Measurements from ENCODE around the gene APH1A.

DNA sequence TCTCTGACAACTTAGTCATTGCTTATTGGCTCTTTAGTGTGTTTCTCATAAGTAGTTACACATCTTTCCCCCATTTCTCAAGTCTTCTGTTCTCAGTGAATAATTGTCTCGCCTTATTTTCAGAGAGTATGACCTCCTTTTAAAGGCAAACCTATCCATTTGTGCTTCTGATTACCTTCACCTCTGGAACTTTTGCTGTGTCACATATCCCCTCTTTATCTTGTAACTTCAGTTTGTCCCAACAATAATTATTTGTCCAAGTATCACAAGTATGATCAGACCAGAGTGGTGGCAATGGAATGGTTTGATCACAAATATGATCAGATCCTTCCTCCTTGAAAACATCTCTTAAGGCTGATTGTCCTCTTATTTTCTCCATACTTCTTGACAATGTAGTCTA is 19.6 kb upstream of the APH1A start:
- TF ChIP-seq CTCF (IDR thresholded peaks at IDR 0.05; ENCODE audit: low read depth, low read length) (no peak), EZH2phosphoT487 (IDR thresholded peaks at IDR 0.05; ENCODE audit: low read depth) (no peak)
